ENCODE data around the gene LRP1. TPM values are rescaled to one million over a fixed set of nuclear protein-coding genes. Genes with fewer than 3 reads are reported as not detected.

LRP1 gene
- total RNA-seq, 1 experiment from 2014 or later = 9.0 TPM

GRCh38 chr12:57098546-57098945 lies 29.7 kb upstream of the LRP1 start:
- ChIA-PET POLR2A (no interaction called here), CTCF (no interaction called here)
- TF ChIP-seq TCF7L2 (IDR thresholded peaks at IDR 0.05; ENCODE audit: low read depth, low read length) (no peak), CTCF (IDR thresholded peaks at IDR 0.05) (no peak), REST (IDR thresholded peaks at IDR 0.05; ENCODE audit: insufficient read depth in 1 of 2, low read depth in 2 of 2, low read length in 1 of 2) (no peak), SIN3A (IDR thresholded peaks at IDR 0.05; ENCODE audit: borderline replicate concordance, insufficient read depth, low read depth, low read length) (no peak), POLR2AphosphoS5 (IDR thresholded peaks at IDR 0.05; ENCODE audit: low read depth, low read length) (no peak)
- Histone ChIP-seq H3K4me3 (ENCODE audit: low read depth in 2 of 2, low read length in 2 of 2) (no peak overlapping the region), H3K4me1 (ENCODE audit: control insufficient read depth, insufficient read depth, low read length) (peaks cover 6% of the 10 kb centered on the region; the same call in 1 of the 2 replicates), H3K9me3 (ENCODE audit: control insufficient read depth, insufficient read depth, low read depth, low read length) (no peaks in the 10 kb centered on the region), H3K36me3 (ENCODE audit: control insufficient read depth, insufficient read depth, low read length) (no peaks in the 10 kb centered on the region), H3K27me3 (ENCODE audit: control insufficient read depth, insufficient read depth, low read length) (no peaks in the 10 kb centered on the region), H3K27ac (ENCODE audit: low read length) (no peak overlapping the region)
- ATAC-seq (no peak), DNase-seq (ENCODE audit: low read depth, low spot score) (no peak)
- intact Hi-C loops (cut with micrococcal nuclease; ENCODE audit: unreplicated experiment) = no loop called here
- in situ Hi-C loops (cut with HindIII; ENCODE audit: low pct_unique_long_range_greater_than_20kb, low sequenced_read_pairs) = no loop called here
- no TSS peak for BruUV-seq (replicated peaks)

GRCh38 chr12:57099047-57099714 lies 29.1 kb upstream of the LRP1 start:
- Histone ChIP-seq H3K36me3 (ENCODE audit: control insufficient read depth, insufficient read depth, low read length) (no peaks in the 10 kb centered on the region), H3K4me3 (ENCODE audit: low read depth in 2 of 2, low read length in 2 of 2) (no peak overlapping the region), H3K27ac (ENCODE audit: low read length) (no peak overlapping the region), H3K4me1 (ENCODE audit: control insufficient read depth, insufficient read depth, low read length) (peaks cover 6% of the 10 kb centered on the region; the same call in 1 of the 2 replicates), H3K27me3 (ENCODE audit: control insufficient read depth, insufficient read depth, low read length) (no peaks in the 10 kb centered on the region), H3K9me3 (ENCODE audit: control insufficient read depth, insufficient read depth, low read depth, low read length) (no peaks in the 10 kb centered on the region)
- in situ Hi-C loops (cut with HindIII; ENCODE audit: low pct_unique_long_range_greater_than_20kb, low sequenced_read_pairs) = no loop called here
- no TSS peak for BruUV-seq (replicated peaks)
- DNase-seq (ENCODE audit: low read depth, low spot score) (no peak), ATAC-seq (no peak)
- intact Hi-C loops (cut with micrococcal nuclease; ENCODE audit: unreplicated experiment) = no loop called here
- POLR2A ChIA-PET = no interaction called here
- no peak for TF ChIP-seq POLR2AphosphoS5 (IDR thresholded peaks at IDR 0.05; ENCODE audit: low read depth, low read length)
- TF ChIP-seq SIN3A (IDR thresholded peaks at IDR 0.05; ENCODE audit: borderline replicate concordance, insufficient read depth, low read depth, low read length) = no peak
- TF ChIP-seq TCF7L2 (IDR thresholded peaks at IDR 0.05; ENCODE audit: low read depth, low read length) = no peak
- TF ChIP-seq CTCF (IDR thresholded peaks at IDR 0.05) = no peak
- no peak for TF ChIP-seq REST (IDR thresholded peaks at IDR 0.05; ENCODE audit: insufficient read depth in 1 of 2, low read depth in 2 of 2, low read length in 1 of 2)
- CTCF ChIA-PET = interaction anchor here (0.5 kb wide), 1 partner anchor 18 kb away, joined by 4 read pairs; no protein-coding TSS in a partner anchor
